Measurements from ENCODE around the gene HNMT. TPM values are rescaled to one million over a fixed set of nuclear protein-coding genes. Genes with fewer than 3 reads are reported as not detected.
"Not testable (repeated sequence)": the region's sequence is repeated elsewhere in the genome, so short reads cannot be mapped to it uniquely, and the experiment has no call there.

The HNMT gene
- total RNA-seq, 1 donor from 2014 or later, result 4.6 TPM

DNA sequence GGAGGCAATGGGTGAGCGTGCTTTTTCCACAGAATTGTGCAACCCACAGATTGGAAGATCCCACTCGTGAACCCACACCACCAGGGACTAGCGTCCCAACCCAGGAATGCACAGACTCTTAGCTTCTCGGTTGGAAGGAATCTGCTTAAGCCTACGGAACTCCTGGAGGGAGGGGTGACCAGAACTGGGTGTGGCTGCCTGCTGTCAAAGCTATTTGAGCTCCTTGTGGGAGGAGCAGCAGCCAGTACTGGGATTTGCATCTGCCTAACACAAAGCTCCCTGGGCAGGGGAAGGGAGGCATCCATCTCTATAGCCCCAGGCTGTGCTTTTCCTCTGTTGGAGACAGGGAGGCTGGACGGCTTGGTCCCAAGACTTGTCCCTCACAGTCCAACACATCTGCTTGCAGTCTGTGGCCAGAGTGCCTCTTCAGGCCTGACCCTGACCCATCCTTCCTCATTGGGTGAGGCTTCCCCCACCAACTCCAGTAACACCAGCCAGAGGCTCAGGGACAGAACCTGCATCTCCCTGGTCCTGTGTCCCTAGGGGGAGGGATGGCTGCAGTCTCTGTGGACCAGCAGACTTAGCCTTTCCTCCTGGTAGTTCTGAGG, 27.9 kb downstream of the HNMT start:
- Mint-ChIP-seq H3K9me3 (ENCODE audit: unreplicated experiment) (peaks cover 6% of the 10 kb centered on the region), H3K27me3 (ENCODE audit: unreplicated experiment) (peaks cover 3% of the 10 kb centered on the region), H3K4me1 (ENCODE audit: unreplicated experiment) (no peaks in the 10 kb centered on the region), H3K4me3 (ENCODE audit: unreplicated experiment) (no peak overlapping the region), H3K27ac (ENCODE audit: unreplicated experiment) (no peak overlapping the region), H3K36me3 (ENCODE audit: low read depth, unreplicated experiment) (no peaks in the 10 kb centered on the region)
- no peak for DNase-seq (ENCODE audit: low spot score)
- no peak for TF ChIP-seq CTCF (IDR thresholded peaks at IDR 0.05; ENCODE audit: unreplicated experiment)

DNA sequence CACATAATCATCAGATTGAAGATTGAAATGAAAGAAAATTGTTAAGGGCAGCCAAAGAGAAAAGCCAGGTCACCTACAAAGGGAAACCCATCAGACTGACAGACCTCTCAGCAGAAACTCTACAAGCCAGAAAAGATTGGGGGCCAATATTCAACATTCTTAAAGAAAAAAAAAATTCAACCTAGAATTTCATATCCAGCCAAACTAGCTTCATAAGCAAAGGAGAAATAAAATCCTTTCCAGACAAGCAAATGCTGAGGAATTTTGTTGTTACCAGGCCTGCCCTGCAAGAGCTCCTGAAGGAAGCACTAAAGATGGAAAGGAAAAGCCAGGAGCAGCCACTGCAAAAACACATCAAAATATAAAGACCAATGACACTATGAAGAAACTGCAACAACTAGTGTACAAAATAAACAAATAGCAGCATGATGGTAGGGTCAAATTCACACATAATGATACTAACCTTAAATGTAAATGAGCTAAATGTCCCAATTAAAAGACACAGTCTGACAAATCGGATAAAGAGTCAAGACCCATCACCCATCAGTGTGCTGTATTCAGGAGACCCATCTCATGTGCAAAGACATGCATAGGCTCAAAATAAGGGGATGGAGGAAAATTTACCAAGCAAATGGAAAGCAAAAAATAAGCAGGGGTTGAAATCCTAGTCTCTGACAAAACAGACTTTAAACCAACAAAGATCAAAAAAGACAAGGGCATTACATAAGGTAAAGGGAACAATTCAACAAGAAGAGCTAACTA, 29.6 kb downstream of the HNMT start:
- not testable (repeated sequence) for H3K4me1 Mint-ChIP-seq (ENCODE audit: unreplicated experiment); H3K4me3 Mint-ChIP-seq (ENCODE audit: unreplicated experiment); H3K9me3 Mint-ChIP-seq (ENCODE audit: unreplicated experiment); H3K27ac Mint-ChIP-seq (ENCODE audit: unreplicated experiment); H3K36me3 Mint-ChIP-seq (ENCODE audit: low read depth, unreplicated experiment); H3K27me3 Mint-ChIP-seq (ENCODE audit: unreplicated experiment); DNase-seq (ENCODE audit: low spot score)

GRCh38 chr2:137995368-137995767, 31.1 kb downstream of the HNMT start:
- H3K4me3 Mint-ChIP-seq (ENCODE audit: unreplicated experiment); H3K4me1 Mint-ChIP-seq (ENCODE audit: unreplicated experiment); H3K27ac Mint-ChIP-seq (ENCODE audit: unreplicated experiment); DNase-seq (ENCODE audit: low spot score); H3K36me3 Mint-ChIP-seq (ENCODE audit: low read depth, unreplicated experiment); H3K27me3 Mint-ChIP-seq (ENCODE audit: unreplicated experiment); H3K9me3 Mint-ChIP-seq (ENCODE audit: unreplicated experiment): not testable (repeated sequence)

DNA sequence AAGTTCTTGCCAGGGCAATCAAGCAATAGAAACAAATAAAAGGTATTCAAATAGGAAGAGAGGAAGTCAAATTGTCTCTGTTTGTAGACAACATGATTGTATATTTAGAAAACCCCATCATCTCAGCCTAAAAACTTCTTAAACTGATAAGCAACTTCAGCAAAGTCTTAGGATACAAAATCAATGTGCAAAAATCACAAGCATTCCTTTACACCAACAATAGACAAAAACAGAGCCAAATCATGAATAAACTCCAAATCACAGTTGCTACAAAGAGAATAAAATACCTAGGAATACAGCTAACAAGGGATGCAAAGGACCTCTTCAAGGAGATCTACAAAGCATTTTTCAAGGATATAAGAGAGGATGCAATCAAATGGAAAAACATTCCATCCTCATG, 31.9 kb downstream of the HNMT start:
- not testable (repeated sequence) for DNase-seq (ENCODE audit: low spot score); H3K4me1 Mint-ChIP-seq (ENCODE audit: unreplicated experiment); H3K9me3 Mint-ChIP-seq (ENCODE audit: unreplicated experiment); H3K27me3 Mint-ChIP-seq (ENCODE audit: unreplicated experiment); H3K4me3 Mint-ChIP-seq (ENCODE audit: unreplicated experiment); H3K36me3 Mint-ChIP-seq (ENCODE audit: low read depth, unreplicated experiment); H3K27ac Mint-ChIP-seq (ENCODE audit: unreplicated experiment)

GRCh38 chr2:137997733-137998132, 33.5 kb downstream of the HNMT start:
- H3K27me3 Mint-ChIP-seq (ENCODE audit: unreplicated experiment), result peaks cover 1% of the 10 kb centered on the region
- no peak overlapping the region for H3K27ac Mint-ChIP-seq (ENCODE audit: unreplicated experiment)

GRCh38 chr2:137998503-137998902, 34.2 kb downstream of the HNMT start:
- Mint-ChIP-seq H3K4me1 (ENCODE audit: unreplicated experiment) (no peaks in the 10 kb centered on the region), H3K36me3 (ENCODE audit: low read depth, unreplicated experiment) (no peaks in the 10 kb centered on the region), H3K4me3 (ENCODE audit: unreplicated experiment) (no peak overlapping the region), H3K27ac (ENCODE audit: unreplicated experiment) (no peak overlapping the region), H3K9me3 (ENCODE audit: unreplicated experiment) (no peaks in the 10 kb centered on the region), H3K27me3 (ENCODE audit: unreplicated experiment) (peaks cover 1% of the 10 kb centered on the region)
- DNase-seq (ENCODE audit: low spot score), result no peak
- TF ChIP-seq CTCF (IDR thresholded peaks at IDR 0.05; ENCODE audit: unreplicated experiment), result no peak

More at GRCh38 chr2:137997733-137998132, 33.5 kb downstream of the HNMT start:
- DNase-seq (ENCODE audit: low spot score), result no peak
- no peaks in the 10 kb centered on the region for H3K4me1 Mint-ChIP-seq (ENCODE audit: unreplicated experiment)
- H3K36me3 Mint-ChIP-seq (ENCODE audit: low read depth, unreplicated experiment), result no peaks in the 10 kb centered on the region
- no peak overlapping the region for H3K4me3 Mint-ChIP-seq (ENCODE audit: unreplicated experiment)
- H3K9me3 Mint-ChIP-seq (ENCODE audit: unreplicated experiment), result peaks cover 4% of the 10 kb centered on the region
- no peak for TF ChIP-seq CTCF (IDR thresholded peaks at IDR 0.05; ENCODE audit: unreplicated experiment)
